NT2/D1 (cell line): ENCODE results near the gene FLYWCH1.

ENCODE experiments used
- SUZ12 ChIP-seq: IDR thresholded peaks from 2 replicates; pipeline ENCODE4 v1.6.1; 2011; ENCODE audit not compliant: insufficient read length, insufficient read depth; ENCODE audit errors: extremely low read depth
- YY1 ChIP-seq: IDR thresholded peaks from 2 replicates; pipeline ENCODE4 v1.6.1; 2011; ENCODE audit not compliant: insufficient read length, insufficient read depth
- ZNF274 ChIP-seq: IDR thresholded peaks from 2 replicates; pipeline ENCODE4 v1.6.1; 2011; ENCODE audit warnings: mild to moderate bottlenecking, low read depth, low read length

DNA sequence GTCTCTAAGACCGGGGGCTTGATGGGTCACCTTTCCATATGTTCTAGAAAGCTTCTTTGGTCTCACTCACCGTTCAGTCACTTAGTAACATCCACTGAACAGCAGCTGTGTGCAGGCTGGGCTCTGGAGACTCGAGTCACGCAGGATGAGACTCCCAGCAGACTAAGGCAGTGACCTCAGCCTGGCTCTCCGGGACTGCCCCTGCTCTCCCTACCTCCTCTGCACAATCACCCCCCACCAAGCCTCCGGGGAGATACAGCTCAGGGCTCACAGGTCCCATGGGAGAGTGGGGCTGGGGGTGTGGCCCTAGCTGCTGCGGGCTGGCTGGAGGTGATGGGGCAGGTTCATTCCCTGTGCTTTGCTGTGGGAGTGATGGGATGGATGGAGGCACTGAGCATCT lies 14.6 kb upstream of the FLYWCH1 start:
- TF ChIP-seq SUZ12, result no peak
- TF ChIP-seq YY1, result no peak
- no peak for TF ChIP-seq ZNF274
